Omental fat pad (tissue), 4 donors: ENCODE data around the gene PKN3. TPM values are rescaled to one million over a fixed set of nuclear protein-coding genes. Genes with fewer than 3 reads are reported as not detected.
"Not testable (repeated sequence)": the region's sequence is repeated elsewhere in the genome, so short reads cannot be mapped to it uniquely, and the experiment has no call there.

Experiments
- ATAC-seq: fragments of 150-250 bp; one replicate; pipeline ENCODE4 v1.9.1; 2016; ENCODE audit warnings: mild to moderate bottlenecking, moderate library complexity; ENCODE audit not compliant: low FRiP score
- DNase-seq: peaks from one replicate; pipeline ENCODE4 v3.0.0-alpha.2; 2019; ENCODE audit warnings: low spot score
- total RNA-seq, 4 donors: library from RNA; depleted of rRNA; stranded (reverse); fragments of >200 nt; gene quantifications; one replicate each; pipeline ENCODE4 v1.1.0, GENCODE V29; 2016
- TF ChIP-seq, protein P1 (sequence below), 3 donors: fragments of 450-650 bp; IDR thresholded peaks; one replicate each; pipeline ENCODE4 v1.5.1; 2016 to 2017; ENCODE audit warnings: antibody characterized with exemption in 3 of 3, mild to moderate bottlenecking in 3 of 3, moderate library complexity in 2 of 3

Gene PKN3
- total RNA-seq, 4 donors from 2014 or later = 4.2 to 12.0 (median 7.5) TPM

DNA sequence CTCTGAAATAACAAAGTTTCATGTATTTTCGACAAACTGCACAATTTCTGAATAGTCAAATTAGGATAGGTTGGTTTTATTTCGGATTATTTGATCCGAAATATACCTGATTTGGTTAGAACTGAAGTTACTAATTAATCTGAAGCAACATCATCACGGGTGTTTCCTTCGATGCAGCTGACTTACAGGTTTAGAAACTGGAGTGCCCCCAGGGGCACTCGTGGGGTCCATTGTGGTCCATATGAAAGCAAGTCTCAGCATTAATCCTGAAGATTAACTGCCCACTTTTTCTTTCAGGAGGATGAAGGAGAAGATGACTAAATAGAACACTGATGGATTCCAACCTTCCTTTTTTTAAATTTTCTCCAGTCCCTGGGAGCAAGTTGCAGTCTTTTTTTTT lies 8.0 kb upstream of the PKN3 start:
- DNase-seq = no peak
- ATAC-seq = no peak
- TF ChIP-seq, protein P1, sequence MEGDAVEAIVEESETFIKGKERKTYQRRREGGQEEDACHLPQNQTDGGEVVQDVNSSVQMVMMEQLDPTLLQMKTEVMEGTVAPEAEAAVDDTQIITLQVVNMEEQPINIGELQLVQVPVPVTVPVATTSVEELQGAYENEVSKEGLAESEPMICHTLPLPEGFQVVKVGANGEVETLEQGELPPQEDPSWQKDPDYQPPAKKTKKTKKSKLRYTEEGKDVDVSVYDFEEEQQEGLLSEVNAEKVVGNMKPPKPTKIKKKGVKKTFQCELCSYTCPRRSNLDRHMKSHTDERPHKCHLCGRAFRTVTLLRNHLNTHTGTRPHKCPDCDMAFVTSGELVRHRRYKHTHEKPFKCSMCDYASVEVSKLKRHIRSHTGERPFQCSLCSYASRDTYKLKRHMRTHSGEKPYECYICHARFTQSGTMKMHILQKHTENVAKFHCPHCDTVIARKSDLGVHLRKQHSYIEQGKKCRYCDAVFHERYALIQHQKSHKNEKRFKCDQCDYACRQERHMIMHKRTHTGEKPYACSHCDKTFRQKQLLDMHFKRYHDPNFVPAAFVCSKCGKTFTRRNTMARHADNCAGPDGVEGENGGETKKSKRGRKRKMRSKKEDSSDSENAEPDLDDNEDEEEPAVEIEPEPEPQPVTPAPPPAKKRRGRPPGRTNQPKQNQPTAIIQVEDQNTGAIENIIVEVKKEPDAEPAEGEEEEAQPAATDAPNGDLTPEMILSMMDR (IDR thresholded peaks at IDR 0.05) = no peak

DNA sequence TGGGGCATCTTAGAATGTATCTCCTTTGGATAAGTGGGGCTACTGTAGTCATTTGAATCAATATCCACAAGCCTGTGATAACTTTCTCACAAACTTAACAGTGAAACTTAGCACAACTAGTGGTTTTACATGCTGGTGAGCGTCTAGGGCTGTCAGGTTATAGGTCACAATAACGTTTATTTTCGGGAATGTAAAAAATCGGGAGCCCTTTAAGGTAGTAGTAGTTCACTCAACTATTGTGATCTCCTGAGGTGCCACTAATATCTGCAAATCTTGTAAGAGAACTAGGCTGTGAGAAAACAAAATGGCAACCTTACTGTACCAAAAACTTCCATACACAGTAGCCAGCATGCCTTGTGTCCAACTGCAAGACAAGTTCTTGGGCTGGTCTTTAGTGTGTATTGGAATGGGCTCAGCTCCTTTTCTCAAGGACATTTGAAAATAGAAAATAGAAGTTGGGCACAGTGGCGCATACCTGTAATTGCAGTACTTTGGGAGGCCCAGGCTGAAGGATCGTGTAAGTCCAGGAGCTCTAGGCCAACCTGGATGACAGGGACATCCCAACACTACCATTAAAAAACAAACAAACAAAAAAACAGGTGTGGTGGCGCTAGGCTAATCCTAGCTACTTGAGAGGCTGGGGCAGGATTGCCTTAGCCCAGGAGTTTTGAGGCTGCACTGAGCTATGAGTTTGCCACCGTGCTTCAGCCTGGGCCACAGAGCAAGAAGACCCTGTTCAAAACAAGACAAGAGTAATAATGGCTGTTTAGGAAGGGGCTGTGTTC lies 5.2 kb upstream of the PKN3 start:
- TF ChIP-seq, protein P1 (IDR thresholded peaks at IDR 0.05) = no peak
- DNase-seq = no peak
- no peak for ATAC-seq

GRCh38 chr9:128699096-128699795 lies 3.1 kb upstream of the PKN3 start:
- ATAC-seq, DNase-seq: not testable (repeated sequence)

GRCh38 chr9:128701227-128701854 lies 962 bp upstream of the PKN3 start:
- DNase-seq (no peak), ATAC-seq (no peak)
- TF ChIP-seq, protein P1 (IDR thresholded peaks at IDR 0.05) = no peak

- peak; percentile 9 for ATAC-seq
Measured at GRCh38 chr9:128702949-128703615, 779 bp downstream of the PKN3 start.

GRCh38 chr9:128703616-128704355 lies 1.5 kb downstream of the PKN3 start:
- TF ChIP-seq, protein P1 (IDR thresholded peaks at IDR 0.05) = no peak
- peak; percentile 15 for ATAC-seq
- no peak for DNase-seq

More at GRCh38 chr9:128702949-128703615, 779 bp downstream of the PKN3 start:
- TF ChIP-seq, protein P1 (IDR thresholded peaks at IDR 0.05) = no peak
- DNase-seq = no peak
